HCT116 (cell line): ENCODE measurements around the gene ABR.

Experiments
- EZH2 ChIP-seq: fragments of 200-600 bp; sonication (generic); IDR thresholded peaks from 2 replicates; pipeline ENCODE4 v1.6.1; 2017; ENCODE audit warnings: antibody characterized with exemption, mixed run types
- EZH2phosphoT487 ChIP-seq: fragments of 200-600 bp; IDR thresholded peaks from 2 replicates; pipeline ENCODE4 v1.6.1; 2018; ENCODE audit warnings: antibody characterized with exemption, borderline replicate concordance
- JUND ChIP-seq: IDR thresholded peaks from 2 replicates; pipeline ENCODE4 v1.6.1; 2012
- POLR2A ChIP-seq: IDR thresholded peaks from 2 replicates; pipeline ENCODE4 v1.7.0; 2011; ENCODE audit warnings: borderline replicate concordance; ENCODE audit not compliant: insufficient read depth, insufficient read length; ENCODE audit errors: extremely low read depth
- POLR2AphosphoS5 ChIP-seq: IDR thresholded peaks from 2 replicates; pipeline ENCODE4 v1.6.1; 2011; ENCODE audit warnings: mild to moderate bottlenecking, low read depth, low read length, moderate library complexity
- SIN3A ChIP-seq: IDR thresholded peaks from 2 replicates; pipeline ENCODE4 v1.6.1; 2012; ENCODE audit warnings: low read depth
- SP1 ChIP-seq: IDR thresholded peaks from 2 replicates; pipeline ENCODE4 v1.6.1; 2012; ENCODE audit warnings: low read depth
- TCF7L2 ChIP-seq: IDR thresholded peaks from 2 replicates; pipeline ENCODE4 v1.7.0; 2011; ENCODE audit warnings: borderline replicate concordance, inconsistent platforms; ENCODE audit not compliant: insufficient read depth, insufficient read length; ENCODE audit errors: extremely low read depth
- YY1 ChIP-seq: IDR thresholded peaks from 2 replicates; pipeline ENCODE4 v1.6.1; 2011; ENCODE audit warnings: low read length, low read depth, moderate library complexity, mild to moderate bottlenecking; ENCODE audit not compliant: insufficient replicate concordance; ENCODE audit errors: extremely low read depth
- TF ChIP-seq, protein P1 (sequence below): IDR thresholded peaks from 2 replicates; pipeline ENCODE4 v1.6.1; 2012
- TF ChIP-seq, protein P2 (sequence below), 3 experiments: fragments of 200-600 bp in 1 of 3; sonication (generic) in 1 of 3; IDR thresholded peaks in 2 of 3; conservative IDR thresholded peaks in 1 of 3; 2 replicates each; pipeline ENCODE4 v1.5.1; 2012 to 2017; ENCODE audit warnings: low read depth in 2 of 3, low read length in 2 of 3, antibody characterized with exemption in 1 of 3, borderline replicate concordance in 1 of 3, control low read depth in 1 of 3, mild to moderate bottlenecking in 1 of 3, mixed read lengths in 1 of 3, mixed run types in 1 of 3, moderate library complexity in 1 of 3; ENCODE audit not compliant: insufficient read depth in 1 of 3

DNA sequence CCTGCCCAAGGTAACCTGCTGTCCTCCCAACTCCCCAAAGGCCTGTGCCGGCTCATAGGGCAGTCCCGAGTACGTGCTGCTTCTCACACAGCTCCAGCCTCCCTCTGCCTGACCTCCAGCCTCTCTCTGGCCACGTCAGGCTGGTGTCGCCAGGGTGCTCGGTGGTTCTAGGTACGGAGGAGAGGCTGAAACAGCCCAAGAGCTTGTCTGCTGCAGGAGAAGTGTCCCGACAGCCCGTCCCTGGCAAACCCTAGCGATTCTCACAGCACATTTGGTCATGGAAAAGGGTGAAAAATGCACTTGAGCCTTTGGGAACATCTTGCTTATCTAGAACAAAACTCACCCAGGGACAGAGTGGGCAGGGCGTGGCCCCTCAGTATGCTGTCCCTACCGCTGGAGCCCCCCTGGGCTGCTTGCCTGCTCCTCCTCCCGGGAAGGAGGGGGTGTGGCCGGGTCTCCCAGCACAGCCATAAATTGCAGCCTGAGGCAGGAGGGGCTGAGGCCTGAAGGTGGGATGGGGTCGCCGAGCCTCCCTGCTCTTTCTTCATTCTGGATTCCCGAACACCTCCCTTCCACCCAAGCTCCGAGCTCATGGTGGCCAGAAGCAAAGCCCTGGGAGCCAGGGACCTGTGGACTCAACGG is 142.4 kb downstream of the ABR start:
- TF ChIP-seq, protein P1, sequence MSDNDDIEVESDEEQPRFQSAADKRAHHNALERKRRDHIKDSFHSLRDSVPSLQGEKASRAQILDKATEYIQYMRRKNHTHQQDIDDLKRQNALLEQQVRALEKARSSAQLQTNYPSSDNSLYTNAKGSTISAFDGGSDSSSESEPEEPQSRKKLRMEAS = no peak
- TF ChIP-seq POLR2AphosphoS5 = no peak
- no peak for TF ChIP-seq YY1
- TF ChIP-seq, protein P2, sequence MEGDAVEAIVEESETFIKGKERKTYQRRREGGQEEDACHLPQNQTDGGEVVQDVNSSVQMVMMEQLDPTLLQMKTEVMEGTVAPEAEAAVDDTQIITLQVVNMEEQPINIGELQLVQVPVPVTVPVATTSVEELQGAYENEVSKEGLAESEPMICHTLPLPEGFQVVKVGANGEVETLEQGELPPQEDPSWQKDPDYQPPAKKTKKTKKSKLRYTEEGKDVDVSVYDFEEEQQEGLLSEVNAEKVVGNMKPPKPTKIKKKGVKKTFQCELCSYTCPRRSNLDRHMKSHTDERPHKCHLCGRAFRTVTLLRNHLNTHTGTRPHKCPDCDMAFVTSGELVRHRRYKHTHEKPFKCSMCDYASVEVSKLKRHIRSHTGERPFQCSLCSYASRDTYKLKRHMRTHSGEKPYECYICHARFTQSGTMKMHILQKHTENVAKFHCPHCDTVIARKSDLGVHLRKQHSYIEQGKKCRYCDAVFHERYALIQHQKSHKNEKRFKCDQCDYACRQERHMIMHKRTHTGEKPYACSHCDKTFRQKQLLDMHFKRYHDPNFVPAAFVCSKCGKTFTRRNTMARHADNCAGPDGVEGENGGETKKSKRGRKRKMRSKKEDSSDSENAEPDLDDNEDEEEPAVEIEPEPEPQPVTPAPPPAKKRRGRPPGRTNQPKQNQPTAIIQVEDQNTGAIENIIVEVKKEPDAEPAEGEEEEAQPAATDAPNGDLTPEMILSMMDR (IDR thresholded peaks at IDR 0.05 in 2 of 3, conservative IDR thresholded peaks at IDR 0.05 in 1 of 3; ENCODE audit: borderline replicate concordance in 1 of 3, insufficient read depth in 1 of 3, low read depth in 2 of 3, low read length in 2 of 3) = no peak
- no peak for TF ChIP-seq SP1
- no peak for TF ChIP-seq EZH2phosphoT487
- TF ChIP-seq POLR2A = no peak
- TF ChIP-seq SIN3A = no peak
- no peak for TF ChIP-seq TCF7L2
- TF ChIP-seq EZH2 = no peak
- no peak for TF ChIP-seq JUND
